ENCODE measurements around the gene PRR18. TPM values are rescaled to one million over a fixed set of nuclear protein-coding genes. Genes with fewer than 3 reads are reported as not detected.

Gene PRR18
- polyA plus RNA-seq, 3 donors, result 0.10 to 0.56 (median 0.56) TPM

DNA sequence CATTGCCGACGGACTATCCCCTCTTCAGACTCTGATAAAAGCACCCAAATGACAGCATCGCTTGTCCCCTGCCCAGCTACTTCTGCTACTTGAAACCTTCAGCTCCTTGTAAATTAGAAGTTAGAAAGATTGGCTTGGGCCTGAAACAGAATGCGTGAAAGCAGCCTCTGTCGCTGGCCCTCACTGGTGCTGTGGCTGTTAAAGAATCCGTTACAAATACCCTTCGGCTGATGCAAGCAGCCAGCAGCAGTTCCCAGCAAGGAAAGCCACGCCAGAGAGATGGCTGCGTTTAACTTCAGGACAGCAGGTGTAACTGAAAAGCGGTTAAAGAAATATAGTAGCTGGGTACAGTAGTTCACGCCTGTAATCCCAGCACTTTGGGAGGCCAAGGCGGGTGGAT lies 2.4 kb upstream of the PRR18 start:
- 89 to 94% (median 92%) methylated on average over 12 of the region's 12 CpGs for WGBS, 3 donors
- H3K27ac ChIP-seq (ENCODE audit: low read depth, low read length), result no peak overlapping the region

GRCh38 chr6:166309977-166310376 lies 1.8 kb upstream of the PRR18 start:
- no peak overlapping the region for H3K27ac ChIP-seq (ENCODE audit: low read depth, low read length)
- WGBS, 3 donors, result 86 to 88% (median 88%) methylated on average over 9 of the region's 9 CpGs

GRCh38 chr6:166308769-166309589 lies 787 bp upstream of the PRR18 start:
- no peak overlapping the region for H3K27ac ChIP-seq (ENCODE audit: low read depth, low read length)
- WGBS, 3 donors, result 40 to 63% (median 55%) methylated on average over 11 of the region's 11 CpGs

GRCh38 chr6:166307082-166308032 lies 835 bp downstream of the PRR18 start:
- 3% methylated on average over 83 to 115 of the region's 115 CpGs for WGBS, 3 donors
- H3K27ac ChIP-seq (ENCODE audit: low read depth, low read length), result no peak overlapping the region

DNA sequence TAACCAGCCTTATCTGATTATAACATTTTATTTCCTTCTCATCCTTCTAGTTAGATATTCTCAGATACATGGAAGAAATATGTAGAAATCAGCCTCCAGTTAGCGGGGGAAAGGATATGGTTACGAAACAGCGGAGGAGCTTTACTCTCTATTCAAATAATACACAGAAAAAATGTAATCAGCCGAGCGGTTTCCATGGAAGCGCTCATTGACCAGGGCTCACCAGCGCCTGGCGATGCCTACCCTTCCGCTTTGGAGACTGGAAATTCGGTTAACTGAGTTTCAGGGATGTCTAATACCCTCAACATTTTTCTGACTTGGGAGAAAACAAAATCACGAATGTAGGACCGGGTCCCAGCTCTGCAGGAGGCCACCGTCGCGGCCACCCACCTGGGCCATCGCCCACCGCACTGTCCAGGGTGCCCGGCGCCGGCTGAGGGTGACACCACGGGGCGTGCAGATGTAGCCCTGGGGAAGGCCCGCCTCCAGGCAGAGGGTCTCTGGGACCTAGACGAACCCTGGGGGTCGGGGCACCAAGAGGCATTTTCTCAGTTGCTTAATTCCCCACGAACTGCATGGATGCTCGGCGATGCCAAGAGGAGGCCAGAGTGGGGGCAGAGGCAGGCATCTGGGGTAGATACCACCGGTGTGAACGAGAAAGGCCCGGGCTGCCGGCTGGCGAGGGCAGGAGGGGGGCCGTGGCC lies 1.7 kb downstream of the PRR18 start:
- 49 to 53% (median 51%) methylated on average over 34 of the region's 34 CpGs for WGBS, 3 donors
- H3K27ac ChIP-seq (ENCODE audit: low read depth, low read length), result no peak overlapping the region

- 62 to 71% (median 67%) methylated on average over 10 of the region's 10 CpGs for WGBS, 3 donors
- H3K27ac ChIP-seq (ENCODE audit: low read depth, low read length), result no peak overlapping the region
These were observed 2.6 kb downstream of the PRR18 start for GRCh38 chr6:166305562-166306117.

DNA sequence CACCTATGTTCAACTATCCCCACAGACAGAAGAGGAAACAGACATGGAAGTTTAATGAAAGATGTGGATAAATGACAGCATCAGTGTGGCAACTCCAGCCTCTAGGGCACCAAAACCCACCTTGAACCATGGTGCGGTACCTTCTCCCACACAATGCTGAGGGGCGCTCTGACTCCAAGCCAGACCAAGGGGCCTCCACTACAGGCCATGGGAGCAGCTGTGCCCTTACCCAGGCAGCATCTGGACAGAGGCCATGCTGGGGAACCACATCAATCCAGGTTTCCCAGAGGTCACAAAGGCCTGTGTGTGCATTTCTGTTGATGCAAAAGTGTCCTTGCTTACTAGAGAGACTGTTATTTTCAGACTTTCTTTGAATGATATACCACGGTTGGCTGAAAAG lies 4.1 kb downstream of the PRR18 start:
- 73 to 89% (median 85%) methylated on average over 3 of the region's 3 CpGs for WGBS, 3 donors
- H3K27ac ChIP-seq (ENCODE audit: low read depth, low read length), result no peak overlapping the region

DNA sequence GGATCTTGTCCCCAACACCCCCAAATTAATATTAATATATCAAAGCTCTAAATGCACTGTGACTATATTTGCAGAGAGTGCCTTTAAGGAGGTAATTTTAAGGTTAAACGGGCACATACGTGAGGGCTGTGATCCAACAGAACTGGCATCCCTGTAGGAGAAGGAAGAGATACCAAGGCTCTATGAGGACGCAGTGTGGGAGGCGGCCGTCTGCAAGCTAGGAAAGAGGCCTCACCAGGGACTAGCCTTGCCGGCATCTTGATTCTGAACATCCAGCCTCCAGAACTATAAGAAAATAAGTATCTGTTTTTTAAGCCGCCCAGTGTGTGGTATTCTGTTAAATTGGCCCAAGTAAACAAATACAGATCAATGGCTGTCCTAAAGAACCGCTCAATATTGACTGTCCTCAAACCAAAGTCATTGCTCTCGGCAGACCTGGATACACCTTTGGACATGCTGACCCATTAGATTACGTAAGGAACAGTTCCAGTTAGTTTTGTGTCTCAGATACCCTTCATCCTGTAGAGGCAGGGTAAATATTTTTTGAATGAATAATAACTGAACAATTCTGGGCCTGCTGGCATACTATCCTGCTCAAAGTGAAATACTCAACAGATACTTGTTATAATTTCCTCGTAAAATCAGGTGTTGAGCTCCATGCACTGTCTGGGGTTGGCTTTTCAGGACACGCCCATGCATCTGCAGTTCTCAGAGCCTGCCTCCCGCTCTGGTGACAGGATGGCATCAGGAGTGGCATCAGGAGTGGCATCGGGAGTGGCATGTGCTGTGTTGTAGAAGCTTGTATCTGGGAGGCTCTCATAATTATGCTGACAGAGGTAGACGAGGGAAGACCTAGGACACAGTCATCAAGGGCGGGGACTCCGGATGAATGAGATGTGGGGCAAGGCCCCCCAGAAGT lies 6.3 kb downstream of the PRR18 start:
- WGBS, 3 donors, result 85 to 90% (median 88%) methylated on average over 17 of the region's 17 CpGs
- H3K27ac ChIP-seq (ENCODE audit: low read depth, low read length), result no peak overlapping the region

GRCh38 chr6:166300357-166300987 lies 7.7 kb downstream of the PRR18 start:
- WGBS, 3 donors, result 80 to 84% (median 81%) methylated on average over 9 of the region's 9 CpGs

GRCh38 chr6:166297606-166298005 lies 10.6 kb downstream of the PRR18 start:
- 90 to 94% (median 94%) methylated on average over 23 of the region's 23 CpGs for WGBS, 3 donors

More at GRCh38 chr6:166300357-166300987, 7.7 kb downstream of the PRR18 start:
- H3K27ac ChIP-seq (ENCODE audit: low read depth, low read length), result no peak overlapping the region

GRCh38 chr6:166296035-166296883 lies 11.9 kb downstream of the PRR18 start:
- H3K27ac ChIP-seq (ENCODE audit: low read depth, low read length), result no peak overlapping the region
- 69 to 83% (median 83%) methylated on average over 10 of the region's 10 CpGs for WGBS, 3 donors

More at GRCh38 chr6:166297606-166298005, 10.6 kb downstream of the PRR18 start:
- H3K27ac ChIP-seq (ENCODE audit: low read depth, low read length), result no peak overlapping the region

- no peak overlapping the region for H3K27ac ChIP-seq (ENCODE audit: low read depth, low read length)
- WGBS, 3 donors, result 77 to 84% (median 82%) methylated on average over 12 of the region's 12 CpGs
These were observed 14.2 kb downstream of the PRR18 start for GRCh38 chr6:166293731-166294584.

GRCh38 chr6:166289207-166290060 lies 18.8 kb downstream of the PRR18 start:
- WGBS, 3 donors, result 92 to 95% (median 93%) methylated on average over 14 of the region's 14 CpGs

DNA sequence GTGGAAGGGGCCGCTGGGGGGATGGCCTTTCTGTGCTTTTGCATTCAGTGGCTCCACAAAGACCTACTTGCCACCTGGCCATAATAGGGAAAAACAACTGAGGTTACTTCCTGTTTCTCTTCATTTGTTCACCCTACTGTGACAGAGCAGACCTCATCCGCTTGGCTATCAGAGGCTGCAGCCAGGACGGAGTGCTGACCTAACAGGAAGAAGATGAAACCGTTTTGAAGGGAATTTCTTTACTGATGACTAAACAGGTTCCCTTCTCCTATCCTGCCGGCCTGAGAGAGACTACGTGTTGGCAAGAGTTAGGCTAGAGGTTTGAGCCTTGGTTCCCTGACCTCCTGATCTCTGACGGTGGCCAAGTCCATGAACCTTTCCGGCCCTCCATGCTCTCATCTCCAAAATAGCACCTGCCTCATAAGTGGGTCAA lies 21.3 kb downstream of the PRR18 start:
- no peak overlapping the region for H3K27ac ChIP-seq (ENCODE audit: low read depth, low read length)
- WGBS, 3 donors, result 40 to 53% (median 43%) methylated on average over 8 of the region's 8 CpGs

More at GRCh38 chr6:166289207-166290060, 18.8 kb downstream of the PRR18 start:
- no peak overlapping the region for H3K27ac ChIP-seq (ENCODE audit: low read depth, low read length)

All from adipose tissue (tissue), 3 donors.